Measurements from ENCODE around the gene BMP6.

DNA sequence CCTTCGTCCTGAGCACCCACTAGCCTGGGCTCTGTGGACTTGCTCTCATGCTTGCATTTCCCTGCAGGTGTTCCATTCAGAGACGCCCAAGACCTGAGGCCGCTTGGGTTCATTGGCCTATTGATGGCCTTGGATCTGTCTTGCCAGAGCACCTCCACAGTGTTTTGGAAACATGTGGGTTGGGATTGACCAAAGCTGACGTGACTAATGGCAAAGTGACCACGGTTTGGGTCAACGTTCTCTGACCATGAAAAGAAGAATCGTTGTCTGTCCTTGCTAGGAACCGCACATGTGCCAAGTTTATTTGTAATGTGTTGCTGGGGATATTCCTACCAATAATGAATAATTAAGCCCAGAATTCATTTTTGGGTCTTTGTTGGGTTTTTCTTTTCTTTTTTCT is 29.8 kb upstream of the BMP6 start:
- TF ChIP-seq EZH2 (IDR thresholded peaks at IDR 0.05; ENCODE audit: insufficient read depth, poor library complexity, severe bottlenecking) (no peak), EZH2phosphoT487 (IDR thresholded peaks at IDR 0.05; ENCODE audit: insufficient read depth, low read depth) (no peak)
